ENCODE results near the gene ATP11C.

DNA sequence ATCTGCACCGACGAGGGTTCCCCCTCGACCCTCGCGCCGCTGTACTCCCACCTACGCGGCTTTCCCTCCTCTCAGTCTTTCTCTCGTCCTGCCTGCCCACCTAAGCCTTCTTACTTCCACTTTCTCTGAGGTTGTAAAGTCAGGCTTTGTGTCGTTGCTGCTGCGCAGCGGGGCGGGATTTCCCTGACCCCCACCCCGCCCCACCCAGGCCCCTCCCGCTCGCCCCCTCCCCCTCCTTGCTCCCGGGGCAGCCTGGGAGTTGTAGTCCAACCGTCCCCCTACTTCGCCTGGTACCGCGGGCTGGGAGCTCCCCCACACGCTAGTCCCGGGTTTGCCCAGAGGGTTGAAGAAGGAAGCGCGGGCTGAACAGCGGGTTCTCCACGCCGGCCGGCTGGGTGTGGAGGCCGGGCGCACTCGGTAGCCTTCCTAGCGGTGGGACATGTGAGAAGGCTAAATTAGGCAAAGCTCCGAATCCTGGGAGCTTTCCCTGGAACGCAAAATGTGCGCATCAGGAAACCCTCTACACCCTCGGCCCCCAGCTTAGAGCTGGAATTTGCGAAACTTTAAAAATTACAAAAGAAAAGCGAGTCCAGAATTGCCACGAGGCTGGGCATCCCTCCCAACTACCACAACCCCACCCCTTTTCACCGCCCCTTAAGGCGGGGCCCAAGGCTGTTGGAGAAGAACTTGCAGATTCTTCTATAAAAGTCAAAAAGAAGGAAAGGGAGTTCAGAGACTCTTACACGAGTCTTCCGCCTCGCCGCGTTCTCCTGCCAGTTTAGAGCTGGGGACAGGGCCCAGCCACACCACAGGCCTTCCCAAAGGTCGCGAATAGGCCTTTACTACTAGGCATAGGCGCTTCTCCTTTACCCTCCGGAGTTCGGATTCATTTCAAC lies at the start of gene ATP11C:
- TF ChIP-seq EP300 (IDR thresholded peaks at IDR 0.05): no peak
- TF ChIP-seq, protein P1, sequence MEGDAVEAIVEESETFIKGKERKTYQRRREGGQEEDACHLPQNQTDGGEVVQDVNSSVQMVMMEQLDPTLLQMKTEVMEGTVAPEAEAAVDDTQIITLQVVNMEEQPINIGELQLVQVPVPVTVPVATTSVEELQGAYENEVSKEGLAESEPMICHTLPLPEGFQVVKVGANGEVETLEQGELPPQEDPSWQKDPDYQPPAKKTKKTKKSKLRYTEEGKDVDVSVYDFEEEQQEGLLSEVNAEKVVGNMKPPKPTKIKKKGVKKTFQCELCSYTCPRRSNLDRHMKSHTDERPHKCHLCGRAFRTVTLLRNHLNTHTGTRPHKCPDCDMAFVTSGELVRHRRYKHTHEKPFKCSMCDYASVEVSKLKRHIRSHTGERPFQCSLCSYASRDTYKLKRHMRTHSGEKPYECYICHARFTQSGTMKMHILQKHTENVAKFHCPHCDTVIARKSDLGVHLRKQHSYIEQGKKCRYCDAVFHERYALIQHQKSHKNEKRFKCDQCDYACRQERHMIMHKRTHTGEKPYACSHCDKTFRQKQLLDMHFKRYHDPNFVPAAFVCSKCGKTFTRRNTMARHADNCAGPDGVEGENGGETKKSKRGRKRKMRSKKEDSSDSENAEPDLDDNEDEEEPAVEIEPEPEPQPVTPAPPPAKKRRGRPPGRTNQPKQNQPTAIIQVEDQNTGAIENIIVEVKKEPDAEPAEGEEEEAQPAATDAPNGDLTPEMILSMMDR (IDR thresholded peaks at IDR 0.05): no peak
- peak; percentile 89 to 96 (median 94) for TF ChIP-seq POLR2AphosphoS5 (IDR thresholded peaks at IDR 0.05)
- TF ChIP-seq POLR2A (IDR thresholded peaks at IDR 0.05): peak; percentile 52

All from sigmoid colon (tissue), 4 donors.